HepG2 (cell line): Measurements from ENCODE around the gene SREBF1. TPM values are rescaled to one million over a fixed set of nuclear protein-coding genes. Genes with fewer than 3 reads are reported as not detected.

Experiments used
- E2F2 ChIP-seq: sonication (generic); formaldehyde crosslinking; IDR thresholded peaks from 2 replicates; pipeline ENCODE4 v1.4.0; 2020; ENCODE audit warnings: missing genetic modification reagents, borderline replicate concordance
- FOXM1 ChIP-seq: sonication (generic); formaldehyde crosslinking; IDR thresholded peaks from 2 replicates; pipeline ENCODE4 v1.5.0; 2020; ENCODE audit warnings: missing genetic modification reagents
- FOXO4 ChIP-seq: sonication (generic); formaldehyde crosslinking; conservative IDR thresholded peaks from 2 replicates; pipeline ENCODE4 v1.8.1; 2023; ENCODE audit warnings: missing genetic modification reagents
- HES4 ChIP-seq: sonication (generic); formaldehyde crosslinking; IDR thresholded peaks from 2 replicates; pipeline ENCODE4 v1.9.0; 2021; ENCODE audit warnings: mild to moderate bottlenecking, missing genetic modification reagents, borderline replicate concordance
- HNRNPLL ChIP-seq: fragments of 200-400 bp; formaldehyde crosslinking; IDR thresholded peaks from 2 replicates; pipeline ENCODE4 v1.6.1; 2017; ENCODE audit warnings: mild to moderate bottlenecking, low read depth, low read length; ENCODE audit not compliant: poor library complexity, severe bottlenecking
- HOXA3 ChIP-seq: sonication (generic); formaldehyde crosslinking; IDR thresholded peaks from 2 replicates; pipeline ENCODE4 v1.5.0; 2020; ENCODE audit warnings: missing genetic modification reagents
- IRF2 ChIP-seq: IDR thresholded peaks from 2 replicates; pipeline ENCODE4 v1.6.1; 2018; ENCODE audit warnings: missing genetic modification reagents, missing compliant biosample characterization
- JUND ChIP-seq: sonication (generic); formaldehyde crosslinking; IDR thresholded peaks from 2 replicates; pipeline ENCODE4 v1.8.0; 2022; ENCODE audit warnings: mild to moderate bottlenecking, missing genetic modification reagents
- MAX ChIP-seq: IDR thresholded peaks from 2 replicates; pipeline ENCODE4 v1.6.1; 2012; ENCODE audit warnings: inconsistent platforms
- NCOA1 ChIP-seq: sonication (generic); formaldehyde crosslinking; IDR thresholded peaks from 2 replicates; pipeline ENCODE4 v1.9.0; 2021; ENCODE audit warnings: missing genetic modification reagents
- PLSCR1 ChIP-seq: sonication (generic); formaldehyde crosslinking; IDR thresholded peaks from 2 replicates; pipeline ENCODE4 v1.5.0; 2020; ENCODE audit warnings: missing genetic modification reagents, mild to moderate bottlenecking, borderline replicate concordance
- RBFOX2 ChIP-seq: fragments of 200-400 bp; formaldehyde crosslinking; IDR thresholded peaks from 2 replicates; pipeline ENCODE4 v1.6.1; 2017; ENCODE audit warnings: low read depth, mild to moderate bottlenecking, low read length
- RXRA ChIP-seq: sonication (generic); formaldehyde crosslinking; IDR thresholded peaks from 2 replicates; pipeline ENCODE4 v1.5.1; 2020; ENCODE audit warnings: missing genetic modification reagents
- SMARCE1 ChIP-seq: fragments of 450-650 bp; IDR thresholded peaks from 2 replicates; pipeline ENCODE4 v1.6.1; 2017; ENCODE audit warnings: borderline replicate concordance
- TCF7 ChIP-seq: sonication (generic); IDR thresholded peaks from 2 replicates; pipeline ENCODE4 v1.6.1; 2016; ENCODE audit warnings: antibody characterized with exemption, low read depth
- TP53 ChIP-seq: sonication (generic); formaldehyde crosslinking; conservative IDR thresholded peaks from 2 replicates; pipeline ENCODE4 v1.4.0; 2020; ENCODE audit warnings: missing genetic modification reagents
- TRIM22 ChIP-seq: fragments of 450-650 bp; IDR thresholded peaks from 2 replicates; pipeline ENCODE4 v1.6.1; 2017
- ZBTB25 ChIP-seq: IDR thresholded peaks from 2 replicates; pipeline ENCODE4 v1.6.1; 2018; ENCODE audit warnings: missing genetic modification reagents
- ZFAT ChIP-seq: sonication (generic); formaldehyde crosslinking; conservative IDR thresholded peaks from 2 replicates; pipeline ENCODE4 v1.8.1; 2023; ENCODE audit warnings: missing genetic modification reagents, inconsistent platforms
- ZNF350 ChIP-seq: sonication (generic); formaldehyde crosslinking; IDR thresholded peaks from 2 replicates; pipeline ENCODE4 v1.4.0; 2020; ENCODE audit warnings: mild to moderate bottlenecking, low read depth, missing genetic modification reagents, borderline replicate concordance
- ZNF382 ChIP-seq: sonication (generic); formaldehyde crosslinking; IDR thresholded peaks from 2 replicates; pipeline ENCODE4 v1.5.0; 2020; ENCODE audit warnings: missing genetic modification reagents, mild to moderate bottlenecking, borderline replicate concordance
- ZNF547 ChIP-seq: sonication (generic); formaldehyde crosslinking; IDR thresholded peaks from 2 replicates; pipeline ENCODE4 v1.5.1; 2020; ENCODE audit warnings: mild to moderate bottlenecking, missing genetic modification reagents
- ZNF709 ChIP-seq: sonication (generic); formaldehyde crosslinking; IDR thresholded peaks from 2 replicates; pipeline ENCODE4 v1.5.0; 2020; ENCODE audit warnings: mild to moderate bottlenecking, missing genetic modification reagents
- ZNF746 ChIP-seq: sonication (generic); formaldehyde crosslinking; IDR thresholded peaks from 2 replicates; pipeline ENCODE4 v1.8.0; 2022; ENCODE audit warnings: mild to moderate bottlenecking, missing genetic modification reagents
- polyA plus RNA-seq, 8 experiments: library from polyadenylated mRNA; depleted of rRNA in 3 of 8; stranded (reverse) in 7 of 8; unstranded in 1 of 8; fragments of >200 nt; fragmentation: Illumina TruSeq in 4 of 8; extraction: Trizol in 4 of 8; gene quantifications; 2 replicates each; pipeline versions ENCODE4 v1.2.1 to v1.2.3, GENCODE V29; 2011 to 2016; ENCODE audit warnings: low read depth in 4 of 8, missing spikeins in 1 of 8, mixed read lengths in 1 of 8; ENCODE audit not compliant: insufficient read depth in 1 of 8
- total RNA-seq, 5 experiments: library from RNA; depleted of rRNA; stranded (reverse); fragments of >200 nt; fragmentation: Illumina TruSeq; extraction: Trizol; gene quantifications; 2 replicates each; pipeline ENCODE4 v1.2.3, GENCODE V29; 2016; ENCODE audit warnings: low read depth in 1 of 5

SREBF1 gene
- total and polyA plus RNA-seq, 2 of the 13 experiments (the other 11 are each of a cell fraction or from before 2014, with no cell fraction given), result 34.3 to 38.0 TPM

GRCh38 chr17:17783116-17783824 is 53.5 kb downstream of the SREBF1 start (continued):
- TF ChIP-seq JUND, result no peak
- TF ChIP-seq FOXO4 (CRISPR knock-in tag), result no peak
- TF ChIP-seq TRIM22, result no peak
- peak; percentile 63 for TF ChIP-seq HOXA3 (CRISPR knock-in tag)
- 0 out of 2 replicates have a peak, but pooled peaks have one; percentile 28 for TF ChIP-seq ZNF746 (CRISPR knock-in tag)
- no peak for TF ChIP-seq ZFAT
- TF ChIP-seq HNRNPLL, result peak; percentile 86
- no peak for TF ChIP-seq PLSCR1
- peak; percentile 40; the same call in 1 of the 2 replicates for TF ChIP-seq MAX
- no peak for TF ChIP-seq SMARCE1
- TF ChIP-seq TP53, result no peak
- peak; percentile 93; the same call in 1 of the 2 replicates for TF ChIP-seq ZBTB25 (CRISPR knock-in tag)
- no peak for TF ChIP-seq IRF2
- TF ChIP-seq E2F2 (CRISPR knock-in tag), result no peak
- peak; percentile 42; the same call in 1 of the 2 replicates for TF ChIP-seq RBFOX2
- no peak for TF ChIP-seq FOXM1
- TF ChIP-seq ZNF709 (CRISPR knock-in tag), result no peak
- 0 out of 2 replicates have a peak, but pooled peaks have one; percentile 13 for TF ChIP-seq ZNF350 (CRISPR knock-in tag)
- TF ChIP-seq RXRA, result no peak; the same call in 1 of the 2 replicates
- TF ChIP-seq HES4 (CRISPR knock-in tag), result no peak
- TF ChIP-seq NCOA1 (CRISPR knock-in tag), result no peak
- peak; percentile 69; the same call in 1 of the 2 replicates for TF ChIP-seq TCF7
- TF ChIP-seq ZNF547, result 0 out of 2 replicates have a peak, but pooled peaks have one; percentile 35
- TF ChIP-seq ZNF382 (CRISPR knock-in tag), result no peak
